ENCODE results near the gene MAPRE2. TPM values are rescaled to one million over a fixed set of nuclear protein-coding genes. Genes with fewer than 3 reads are reported as not detected.

Gene MAPRE2
- total and polyA plus RNA-seq, 2 of the 13 experiments (the other 11 are each of a cell fraction or from before 2014, with no cell fraction given), result 34.5 to 67.9 TPM

DNA sequence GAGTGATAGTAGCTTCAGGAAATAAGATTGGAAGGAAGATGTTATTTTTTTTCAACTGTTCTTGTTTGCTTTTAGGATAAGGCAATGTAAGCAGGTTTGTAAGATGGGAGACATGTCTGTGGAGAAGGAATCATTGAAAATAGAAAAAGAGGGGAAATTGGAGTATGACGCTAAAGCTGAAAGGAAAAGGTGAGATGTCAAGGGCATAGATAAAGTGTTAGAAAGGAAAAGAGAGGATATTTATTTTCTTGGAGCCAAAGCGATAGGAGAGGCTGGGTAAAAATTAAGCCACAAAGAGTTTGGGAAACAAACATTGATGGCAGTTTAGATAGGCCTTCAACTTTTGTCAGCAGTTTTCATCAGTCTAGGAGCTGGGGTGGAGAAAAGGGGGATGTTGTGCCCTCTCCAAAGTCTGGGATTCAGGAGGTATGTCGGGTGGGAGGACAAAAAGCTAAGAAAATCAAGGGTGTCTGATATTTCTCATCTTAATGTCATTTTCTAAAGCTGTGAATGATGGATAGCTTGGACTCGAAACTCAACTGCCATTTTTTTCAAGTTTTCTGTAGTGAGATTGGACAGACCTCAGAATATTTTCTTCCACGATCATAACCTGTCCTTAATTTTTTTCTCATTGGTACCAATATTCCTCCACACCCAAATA lies 63.3 kb downstream of the MAPRE2 start (continued):
- no peak for TF ChIP-seq ZNF879 (CRISPR knock-in tag; IDR thresholded peaks at IDR 0.05)
- no peak for TF ChIP-seq SP1 (IDR thresholded peaks at IDR 0.05)
- TF ChIP-seq SP1 (CRISPR knock-in tag; IDR thresholded peaks at IDR 0.05), result no peak
- TF ChIP-seq ZNF547 (CRISPR knock-in tag; IDR thresholded peaks at IDR 0.05), result no peak
- TF ChIP-seq, protein P1, sequence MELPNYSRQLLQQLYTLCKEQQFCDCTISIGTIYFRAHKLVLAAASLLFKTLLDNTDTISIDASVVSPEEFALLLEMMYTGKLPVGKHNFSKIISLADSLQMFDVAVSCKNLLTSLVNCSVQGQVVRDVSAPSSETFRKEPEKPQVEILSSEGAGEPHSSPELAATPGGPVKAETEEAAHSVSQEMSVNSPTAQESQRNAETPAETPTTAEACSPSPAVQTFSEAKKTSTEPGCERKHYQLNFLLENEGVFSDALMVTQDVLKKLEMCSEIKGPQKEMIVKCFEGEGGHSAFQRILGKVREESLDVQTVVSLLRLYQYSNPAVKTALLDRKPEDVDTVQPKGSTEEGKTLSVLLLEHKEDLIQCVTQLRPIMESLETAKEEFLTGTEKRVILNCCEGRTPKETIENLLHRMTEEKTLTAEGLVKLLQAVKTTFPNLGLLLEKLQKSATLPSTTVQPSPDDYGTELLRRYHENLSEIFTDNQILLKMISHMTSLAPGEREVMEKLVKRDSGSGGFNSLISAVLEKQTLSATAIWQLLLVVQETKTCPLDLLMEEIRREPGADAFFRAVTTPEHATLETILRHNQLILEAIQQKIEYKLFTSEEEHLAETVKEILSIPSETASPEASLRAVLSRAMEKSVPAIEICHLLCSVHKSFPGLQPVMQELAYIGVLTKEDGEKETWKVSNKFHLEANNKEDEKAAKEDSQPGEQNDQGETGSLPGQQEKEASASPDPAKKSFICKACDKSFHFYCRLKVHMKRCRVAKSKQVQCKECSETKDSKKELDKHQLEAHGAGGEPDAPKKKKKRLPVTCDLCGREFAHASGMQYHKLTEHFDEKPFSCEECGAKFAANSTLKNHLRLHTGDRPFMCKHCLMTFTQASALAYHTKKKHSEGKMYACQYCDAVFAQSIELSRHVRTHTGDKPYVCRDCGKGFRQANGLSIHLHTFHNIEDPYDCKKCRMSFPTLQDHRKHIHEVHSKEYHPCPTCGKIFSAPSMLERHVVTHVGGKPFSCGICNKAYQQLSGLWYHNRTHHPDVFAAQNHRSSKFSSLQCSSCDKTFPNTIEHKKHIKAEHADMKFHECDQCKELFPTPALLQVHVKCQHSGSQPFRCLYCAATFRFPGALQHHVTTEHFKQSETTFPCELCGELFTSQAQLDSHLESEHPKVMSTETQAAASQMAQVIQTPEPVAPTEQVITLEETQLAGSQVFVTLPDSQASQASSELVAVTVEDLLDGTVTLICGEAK (IDR thresholded peaks at IDR 0.05), result no peak
- TF ChIP-seq, protein P1 (CRISPR knock-in tag; IDR thresholded peaks at IDR 0.05), result no peak
- no peak for TF ChIP-seq POGK (CRISPR knock-in tag; conservative IDR thresholded peaks at IDR 0.05)
- no peak for TF ChIP-seq ZNF614 (CRISPR knock-in tag; IDR thresholded peaks at IDR 0.05; ENCODE audit: borderline replicate concordance)
- TF ChIP-seq FOXP1 (IDR thresholded peaks at IDR 0.05), result no peak
- no peak for TF ChIP-seq FOXP1 (CRISPR knock-in tag; IDR thresholded peaks at IDR 0.05)

Measured in HepG2 (cell line).